SK-N-SH treated with all-trans-retinoic acid at 6 μM for 48 hours (cell line): ENCODE measurements around the gene FHOD3.

Experiments
- ATAC-seq: fragments of 200-7000 bp; cut with Tn5 transposase; 3 replicates; pipeline ENCODE4 v1.9.1; 2020; ENCODE audit warnings: mild to moderate bottlenecking, moderate library complexity
- ARNTL ChIP-seq: fragments of 450-650 bp; formaldehyde crosslinking; IDR thresholded peaks from 2 replicates; pipeline ENCODE4 v1.5.0; 2020; ENCODE audit warnings: low read depth, mild to moderate bottlenecking, moderate library complexity, borderline replicate concordance
- BACH2 ChIP-seq: fragments of 250-450 bp; sonication (Bioruptor Pico); IDR thresholded peaks from 2 replicates; pipeline ENCODE4 v1.9.0; 2021; ENCODE audit warnings: mild to moderate bottlenecking, borderline replicate concordance
- CSDC2 ChIP-seq: fragments of 250-450 bp; sonication (Bioruptor Pico); IDR thresholded peaks from 2 replicates; pipeline ENCODE4 v1.5.0; 2020; ENCODE audit warnings: mild to moderate bottlenecking, moderate library complexity
- CSRNP3 ChIP-seq: fragments of 250-450 bp; sonication (Bioruptor Pico); IDR thresholded peaks from 2 replicates; pipeline ENCODE4 v1.5.1; 2021; ENCODE audit warnings: mild to moderate bottlenecking, moderate library complexity
- ESRRG ChIP-seq: fragments of 250-450 bp; sonication (Bioruptor Pico); IDR thresholded peaks from 2 replicates; pipeline ENCODE4 v1.6.1; 2021; ENCODE audit warnings: mild to moderate bottlenecking
- GLIS3 ChIP-seq: fragments of 250-450 bp; sonication (Bioruptor Pico); IDR thresholded peaks from 2 replicates; pipeline ENCODE4 v1.5.0; 2020; ENCODE audit warnings: mild to moderate bottlenecking, moderate library complexity
- ISL1 ChIP-seq: fragments of 250-450 bp; sonication (Bioruptor Pico); IDR thresholded peaks from 2 replicates; pipeline ENCODE4 v2.1.2; 2022; ENCODE audit warnings: mild to moderate bottlenecking, moderate library complexity
- OSR1 ChIP-seq: fragments of 250-450 bp; sonication (Bioruptor Pico); IDR thresholded peaks from 2 replicates; pipeline ENCODE4 v1.8.0; 2022; ENCODE audit warnings: moderate library complexity, mild to moderate bottlenecking, inconsistent platforms
- PATZ1 ChIP-seq: fragments of 250-450 bp; sonication (Bioruptor Pico); IDR thresholded peaks from 2 replicates; pipeline ENCODE4 v1.8.0; 2020; ENCODE audit warnings: mild to moderate bottlenecking, moderate library complexity, borderline replicate concordance
- PPARA ChIP-seq: fragments of 250-450 bp; sonication (Bioruptor Pico); IDR thresholded peaks from 2 replicates; pipeline ENCODE4 v1.5.0; 2020; ENCODE audit warnings: mild to moderate bottlenecking, borderline replicate concordance
- RARB ChIP-seq: fragments of 250-450 bp; sonication (Bioruptor Pico); IDR thresholded peaks from 2 replicates; pipeline ENCODE4 v1.8.0; 2021; ENCODE audit warnings: mild to moderate bottlenecking, moderate library complexity
- SNAI2 ChIP-seq: fragments of 250-450 bp; sonication (Bioruptor Pico); IDR thresholded peaks from 2 replicates; pipeline ENCODE4 v1.5.0; 2020; ENCODE audit warnings: mild to moderate bottlenecking, moderate library complexity
- TCF4 ChIP-seq: fragments of 250-450 bp; sonication (Bioruptor Pico); IDR thresholded peaks from 2 replicates; pipeline ENCODE4 v1.8.0; 2021; ENCODE audit warnings: mild to moderate bottlenecking, moderate library complexity, borderline replicate concordance
- TOX ChIP-seq: fragments of 250-450 bp; sonication (Bioruptor Pico); IDR thresholded peaks from 2 replicates; pipeline ENCODE4 v1.8.0; 2021; ENCODE audit warnings: mild to moderate bottlenecking, moderate library complexity, borderline replicate concordance
- ZC3H10 ChIP-seq: fragments of 250-450 bp; sonication (Bioruptor Pico); IDR thresholded peaks from 2 replicates; pipeline ENCODE4 v1.5.1; 2021; ENCODE audit warnings: mild to moderate bottlenecking, moderate library complexity
- ZFP3 ChIP-seq: fragments of 250-450 bp; sonication (Bioruptor Pico); IDR thresholded peaks from 2 replicates; pipeline ENCODE4 v1.5.0; 2020; ENCODE audit warnings: mild to moderate bottlenecking, moderate library complexity
- ZFP30 ChIP-seq: fragments of 450-650 bp; formaldehyde crosslinking; IDR thresholded peaks from 2 replicates; pipeline ENCODE4 v1.5.0; 2022; ENCODE audit warnings: mild to moderate bottlenecking, moderate library complexity
- ZNF565 ChIP-seq: fragments of 450-650 bp; formaldehyde crosslinking; conservative IDR thresholded peaks from 2 replicates; pipeline ENCODE4 v1.5.0; 2020; ENCODE audit warnings: low read depth, mild to moderate bottlenecking, moderate library complexity
- ZNF70 ChIP-seq: fragments of 450-650 bp; formaldehyde crosslinking; IDR thresholded peaks from 2 replicates; pipeline ENCODE4 v1.5.0; 2020; ENCODE audit warnings: mild to moderate bottlenecking, moderate library complexity
- ZNF8 ChIP-seq: fragments of 450-650 bp; formaldehyde crosslinking; IDR thresholded peaks from 2 replicates; pipeline ENCODE4 v1.5.0; 2020; ENCODE audit warnings: mild to moderate bottlenecking, moderate library complexity
- TF ChIP-seq, protein P1 (sequence below): fragments of 250-450 bp; sonication (Bioruptor Pico); IDR thresholded peaks from 2 replicates; pipeline ENCODE4 v1.8.0; 2021; ENCODE audit warnings: low read depth, mild to moderate bottlenecking, moderate library complexity, borderline replicate concordance
- TF ChIP-seq, protein P2 (sequence below): fragments of 250-450 bp; sonication (Bioruptor Pico); IDR thresholded peaks from 2 replicates; pipeline ENCODE4 v1.5.1; 2020; ENCODE audit warnings: low read depth, mild to moderate bottlenecking, moderate library complexity

The FHOD3 gene

GRCh38 chr18:36451454-36452251 is 154.1 kb downstream of the FHOD3 start:
- ATAC-seq, result no peak

DNA sequence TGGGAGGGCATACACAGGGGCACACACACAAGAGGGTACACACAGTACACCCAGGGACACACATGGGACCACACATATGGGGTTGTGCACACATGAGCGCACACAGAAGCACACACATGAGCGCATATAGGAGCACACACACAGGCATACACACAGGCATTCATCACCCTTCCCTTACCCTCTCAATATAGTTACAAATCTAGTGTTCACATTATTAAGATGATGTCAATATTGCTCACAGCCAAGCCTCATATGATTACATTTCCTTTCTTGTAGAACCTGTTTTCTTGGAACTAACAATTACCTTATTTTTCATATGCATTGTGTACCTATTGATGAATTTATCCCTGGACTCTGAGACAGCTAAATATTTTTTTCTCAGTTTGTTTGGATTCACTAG is 156.7 kb downstream of the FHOD3 start:
- TF ChIP-seq ZNF70 (CRISPR knock-in tag) (no peak), BACH2 (CRISPR knock-in tag) (no peak), ISL1 (CRISPR knock-in tag) (no peak), ZNF8 (no peak), TCF4 (CRISPR knock-in tag) (no peak), CSRNP3 (CRISPR knock-in tag) (no peak), GLIS3 (CRISPR knock-in tag) (no peak), ZNF565 (CRISPR knock-in tag) (no peak), PATZ1 (CRISPR knock-in tag) (no peak), CSDC2 (no peak), ZFP3 (CRISPR knock-in tag) (no peak), ZC3H10 (no peak), SNAI2 (CRISPR knock-in tag) (no peak), RARB (CRISPR knock-in tag) (no peak), ARNTL (CRISPR knock-in tag) (no peak), OSR1 (no peak), PPARA (CRISPR knock-in tag) (no peak), ESRRG (CRISPR knock-in tag) (no peak)
- TF ChIP-seq, protein P1, sequence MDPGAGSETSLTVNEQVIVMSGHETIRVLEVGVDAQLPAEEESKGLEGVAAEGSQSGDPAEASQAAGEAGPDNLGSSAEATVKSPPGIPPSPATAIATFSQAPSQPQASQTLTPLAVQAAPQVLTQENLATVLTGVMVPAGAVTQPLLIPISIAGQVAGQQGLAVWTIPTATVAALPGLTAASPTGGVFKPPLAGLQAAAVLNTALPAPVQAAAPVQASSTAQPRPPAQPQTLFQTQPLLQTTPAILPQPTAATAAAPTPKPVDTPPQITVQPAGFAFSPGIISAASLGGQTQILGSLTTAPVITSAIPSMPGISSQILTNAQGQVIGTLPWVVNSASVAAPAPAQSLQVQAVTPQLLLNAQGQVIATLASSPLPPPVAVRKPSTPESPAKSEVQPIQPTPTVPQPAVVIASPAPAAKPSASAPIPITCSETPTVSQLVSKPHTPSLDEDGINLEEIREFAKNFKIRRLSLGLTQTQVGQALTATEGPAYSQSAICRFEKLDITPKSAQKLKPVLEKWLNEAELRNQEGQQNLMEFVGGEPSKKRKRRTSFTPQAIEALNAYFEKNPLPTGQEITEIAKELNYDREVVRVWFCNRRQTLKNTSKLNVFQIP (CRISPR knock-in tag), result no peak
- TF ChIP-seq, protein P2, sequence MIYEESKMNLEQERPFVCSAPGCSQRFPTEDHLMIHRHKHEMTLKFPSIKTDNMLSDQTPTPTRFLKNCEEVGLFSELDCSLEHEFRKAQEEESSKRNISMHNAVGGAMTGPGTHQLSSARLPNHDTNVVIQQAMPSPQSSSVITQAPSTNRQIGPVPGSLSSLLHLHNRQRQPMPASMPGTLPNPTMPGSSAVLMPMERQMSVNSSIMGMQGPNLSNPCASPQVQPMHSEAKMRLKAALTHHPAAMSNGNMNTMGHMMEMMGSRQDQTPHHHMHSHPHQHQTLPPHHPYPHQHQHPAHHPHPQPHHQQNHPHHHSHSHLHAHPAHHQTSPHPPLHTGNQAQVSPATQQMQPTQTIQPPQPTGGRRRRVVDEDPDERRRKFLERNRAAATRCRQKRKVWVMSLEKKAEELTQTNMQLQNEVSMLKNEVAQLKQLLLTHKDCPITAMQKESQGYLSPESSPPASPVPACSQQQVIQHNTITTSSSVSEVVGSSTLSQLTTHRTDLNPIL (CRISPR knock-in tag), result no peak
- ATAC-seq, result no peak

More at GRCh38 chr18:36451454-36452251, 154.1 kb downstream of the FHOD3 start:
- TF ChIP-seq ZC3H10 (no peak), GLIS3 (CRISPR knock-in tag) (no peak), ISL1 (CRISPR knock-in tag) (no peak), CSDC2 (no peak), ARNTL (CRISPR knock-in tag) (no peak), ZFP3 (CRISPR knock-in tag) (no peak), PPARA (CRISPR knock-in tag) (no peak), ZFP30 (CRISPR knock-in tag) (no peak), TOX (CRISPR knock-in tag) (no peak), CSRNP3 (CRISPR knock-in tag) (no peak), BACH2 (CRISPR knock-in tag) (no peak)
- TF ChIP-seq, protein P2 (CRISPR knock-in tag), result no peak
- TF ChIP-seq, protein P1 (CRISPR knock-in tag), result no peak
